Stromal cell of bone marrow (primary cell): ENCODE data around the gene GJD4.

ENCODE experiments used
- DNase-seq: peaks from one replicate; pipeline ENCODE4 v3.0.0-alpha.2; 2012; ENCODE audit warnings: low read depth

The GJD4 gene

DNA sequence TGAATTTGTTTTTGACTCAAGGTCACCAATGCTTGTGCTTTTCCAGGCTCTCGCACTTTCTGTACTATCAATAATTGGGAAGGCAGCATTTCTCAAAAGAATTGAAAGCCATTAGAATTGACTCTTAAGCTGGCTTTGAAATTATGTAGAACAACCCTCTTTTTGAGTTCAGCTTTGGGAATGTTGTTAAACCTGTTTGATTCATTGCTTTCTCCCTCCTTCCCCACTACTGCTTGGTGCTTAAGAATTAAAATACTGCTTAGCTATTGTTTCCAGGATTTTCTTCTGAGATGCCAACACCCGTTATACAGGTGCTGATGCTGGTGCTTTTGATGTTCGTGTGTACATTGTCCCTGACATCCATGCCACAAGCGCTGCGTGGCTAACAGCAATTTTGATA, 52.5 kb downstream of the GJD4 start:
- no peak for DNase-seq
